22Rv1 (cell line): ENCODE measurements around the gene CLSTN3.

ENCODE experiments used
- CTCF ChIP-seq: fragments of 450-650 bp; IDR thresholded peaks from 2 replicates; pipeline ENCODE4 v1.5.1; 2017; ENCODE audit warnings: mild to moderate bottlenecking
- ZFX ChIP-seq: fragments of 450-650 bp; IDR thresholded peaks from 2 replicates; pipeline ENCODE4 v1.6.1; 2017; ENCODE audit warnings: antibody characterized with exemption, borderline replicate concordance

- TF ChIP-seq CTCF (no peak), ZFX (no peak)
These were observed 77.9 kb downstream of the CLSTN3 start for GRCh38 chr12:7207866-7208625.
